ENCODE data around the gene PHRF1.

GRCh38 chr11:545171-545570, 31.1 kb upstream of the PHRF1 start:
- no peak for TF ChIP-seq CTCF (IDR thresholded peaks at IDR 0.05)
- no peak for TF ChIP-seq POLR2A (IDR thresholded peaks at IDR 0.05)
